PC-9 (cell line): ENCODE measurements around the gene DLGAP4. TPM values are rescaled to one million over a fixed set of nuclear protein-coding genes. Genes with fewer than 3 reads are reported as not detected.
A peak's percentile ranks its signal among the peaks of the same experiment; 100 is the strongest.

Experiments
- BruUV-seq: library from RNA; stranded (reverse); fragments of 400-500 nt; replicated peaks from 2 replicates; lab custom pipeline; 2021; lab: Mats Ljungman, UMichigan
- CTCF ChIA-PET: fragments of 300-600 bp; sonication (Branson Sonifier 250); formaldehyde crosslinking; loops from one replicate; lab custom pipeline; 2022; ENCODE audit warnings: antibody characterized with exemption; lab: Charles Lee
- POLR2A ChIA-PET: fragments of 300-600 bp; sonication (Branson Sonifier 250); formaldehyde crosslinking; loops from one replicate; lab custom pipeline; 2022; ENCODE audit warnings: antibody characterized with exemption; ENCODE audit not compliant: unreplicated experiment; lab: Charles Lee
- DNase-seq, 2 experiments: peaks; one replicate each; pipeline versions ENCODE4 v3.0.0 to v3.0.0-alpha.2; 2015 to 2022; ENCODE audit warnings: mixed read lengths in 1 of 2
- H2AFZ ChIP-seq: fragments of 200-600 bp; sonication (generic); 2 replicates; pipeline ENCODE4 v1.8.1; 2017; ENCODE audit warnings: antibody characterized with exemption
- H3F3A ChIP-seq: fragments of 200-600 bp; sonication (generic); 2 replicates; pipeline ENCODE4 v1.8.1; 2017; ENCODE audit warnings: antibody characterized with exemption, mild to moderate bottlenecking, low read depth; ENCODE audit not compliant: insufficient read depth
- H3K27ac ChIP-seq: fragments of 200-600 bp; sonication (generic); 2 replicates; pipeline ENCODE4 v1.6.1; 2016; ENCODE audit warnings: mixed run types
- H3K27me3 ChIP-seq: fragments of 200-600 bp; sonication (generic); 2 replicates; pipeline ENCODE4 v1.6.1; 2016; ENCODE audit warnings: low read depth, mixed run types; ENCODE audit not compliant: insufficient read depth
- H3K36me3 ChIP-seq: fragments of 200-600 bp; sonication (generic); 2 replicates; pipeline ENCODE4 v1.6.1; 2016; ENCODE audit warnings: low read depth, mixed run types
- H3K4me1 ChIP-seq: fragments of 200-600 bp; sonication (generic); replicated peaks from 2 replicates; pipeline ENCODE4 v1.6.1; 2016; ENCODE audit warnings: mixed run types; ENCODE audit not compliant: insufficient read depth
- H3K4me2 ChIP-seq: fragments of 200-600 bp; sonication (generic); 2 replicates; pipeline ENCODE4 v1.6.1; 2017; ENCODE audit warnings: mixed run types
- H3K4me3 ChIP-seq: fragments of 200-600 bp; sonication (generic); 2 replicates; pipeline ENCODE4 v1.6.1; 2016; ENCODE audit warnings: mixed run types
- H3K79me2 ChIP-seq: fragments of 200-600 bp; sonication (generic); 2 replicates; pipeline ENCODE4 v1.6.1; 2017; ENCODE audit warnings: low read depth, mixed run types
- H3K9me2 ChIP-seq: fragments of 200-600 bp; sonication (generic); 2 replicates; pipeline ENCODE4 v1.8.1; 2017; ENCODE audit warnings: mild to moderate bottlenecking; ENCODE audit not compliant: insufficient read depth
- H3K9me3 ChIP-seq: fragments of 200-600 bp; sonication (generic); 2 replicates; pipeline ENCODE4 v1.8.1; 2016; ENCODE audit warnings: low read depth; ENCODE audit not compliant: insufficient read depth
- H4K20me1 ChIP-seq: fragments of 200-600 bp; sonication (generic); 2 replicates; pipeline ENCODE4 v1.8.1; 2017; ENCODE audit not compliant: insufficient read depth
- EZH2 ChIP-seq: fragments of 200-600 bp; sonication (generic); IDR thresholded peaks from 2 replicates; pipeline ENCODE4 v1.8.0; 2017; ENCODE audit warnings: antibody characterized with exemption, low read depth
- intact Hi-C: fragments of 100-400 bp; cut with micrococcal nuclease; formaldehyde crosslinking; loops from one replicate; pipeline ENCODE4 v1.10.0; 2022; ENCODE audit not compliant: unreplicated experiment
- total RNA-seq: library from RNA; stranded (reverse); gene quantifications from 2 replicates; pipeline ENCODE4 v1.2.3, GENCODE V29; 2021
- TF ChIP-seq, protein P1 (sequence below): fragments of 200-600 bp; sonication (generic); conservative IDR thresholded peaks from 2 replicates; pipeline ENCODE4 v1.6.1; 2017; ENCODE audit warnings: mixed run types, antibody characterized with exemption, mild to moderate bottlenecking, moderate library complexity

Gene DLGAP4
- total RNA-seq, 1 experiment from 2014 or later = 62.6 TPM

DNA sequence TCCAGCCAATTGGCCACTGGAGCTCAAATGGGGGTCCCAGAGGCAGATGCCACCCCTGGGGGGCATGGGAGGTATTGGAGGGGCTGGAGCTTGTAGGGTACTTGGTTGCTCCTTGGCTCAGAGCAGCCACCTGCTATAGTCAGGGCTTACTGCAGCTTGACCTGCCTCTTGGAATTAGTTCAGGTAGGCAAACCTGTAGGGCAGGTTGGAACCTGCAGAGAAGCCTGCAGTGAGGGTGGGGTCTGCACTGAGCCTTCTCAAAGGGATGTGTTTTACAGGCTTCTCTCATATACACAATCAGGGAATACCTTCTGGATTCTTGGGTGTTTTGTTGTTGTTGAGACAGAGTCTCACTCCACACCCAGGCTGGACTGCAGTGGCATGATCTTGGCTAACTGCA, 141.0 kb downstream of the DLGAP4 start:
- ChIA-PET POLR2A (interaction anchor here (0.6 kb wide), 2 partner anchors 25 to 144 kb away, joined by 3 to 10 read pairs; no protein-coding TSS in a partner anchor), CTCF (interaction anchor here (0.6 kb wide), 1 partner anchor 145 kb away, joined by 4 read pairs; no protein-coding TSS in a partner anchor)
- no peaks in the 10 kb centered on the region for H4K20me1 ChIP-seq
- BruUV-seq = no TSS peak
- peaks cover 4% of the 10 kb centered on the region; the same call in 1 of the 2 replicates for H3F3A ChIP-seq
- intact Hi-C loops = no loop called here
- H2AFZ ChIP-seq = no peak overlapping the region
- DNase-seq = peak; percentile 79 to 80
- no peaks in the 10 kb centered on the region for H3K9me2 ChIP-seq
- no peak overlapping the region for H3K4me3 ChIP-seq
- H3K36me3 ChIP-seq = no peaks in the 10 kb centered on the region
- H3K27me3 ChIP-seq = no peaks in the 10 kb centered on the region
- H3K4me1 ChIP-seq = peaks cover 12% of the 10 kb centered on the region
- H3K4me2 ChIP-seq = peak overlapping the region; percentile 18
- H3K79me2 ChIP-seq = no peaks in the 10 kb centered on the region
- H3K27ac ChIP-seq = no peak overlapping the region
- no peaks in the 10 kb centered on the region for H3K9me3 ChIP-seq
- TF ChIP-seq, protein P1, sequence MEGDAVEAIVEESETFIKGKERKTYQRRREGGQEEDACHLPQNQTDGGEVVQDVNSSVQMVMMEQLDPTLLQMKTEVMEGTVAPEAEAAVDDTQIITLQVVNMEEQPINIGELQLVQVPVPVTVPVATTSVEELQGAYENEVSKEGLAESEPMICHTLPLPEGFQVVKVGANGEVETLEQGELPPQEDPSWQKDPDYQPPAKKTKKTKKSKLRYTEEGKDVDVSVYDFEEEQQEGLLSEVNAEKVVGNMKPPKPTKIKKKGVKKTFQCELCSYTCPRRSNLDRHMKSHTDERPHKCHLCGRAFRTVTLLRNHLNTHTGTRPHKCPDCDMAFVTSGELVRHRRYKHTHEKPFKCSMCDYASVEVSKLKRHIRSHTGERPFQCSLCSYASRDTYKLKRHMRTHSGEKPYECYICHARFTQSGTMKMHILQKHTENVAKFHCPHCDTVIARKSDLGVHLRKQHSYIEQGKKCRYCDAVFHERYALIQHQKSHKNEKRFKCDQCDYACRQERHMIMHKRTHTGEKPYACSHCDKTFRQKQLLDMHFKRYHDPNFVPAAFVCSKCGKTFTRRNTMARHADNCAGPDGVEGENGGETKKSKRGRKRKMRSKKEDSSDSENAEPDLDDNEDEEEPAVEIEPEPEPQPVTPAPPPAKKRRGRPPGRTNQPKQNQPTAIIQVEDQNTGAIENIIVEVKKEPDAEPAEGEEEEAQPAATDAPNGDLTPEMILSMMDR = no peak
- no peak for TF ChIP-seq EZH2

GRCh38 chr20:36449663-36450062, 143.5 kb downstream of the DLGAP4 start:
- CTCF ChIA-PET = no interaction called here
- Histone ChIP-seq H3F3A (peaks cover 4% of the 10 kb centered on the region; the same call in 1 of the 2 replicates), H3K4me1 (peaks cover 16% of the 10 kb centered on the region), H3K36me3 (no peaks in the 10 kb centered on the region), H3K4me3 (no peak overlapping the region), H3K27me3 (no peaks in the 10 kb centered on the region), H4K20me1 (no peaks in the 10 kb centered on the region), H3K9me3 (no peaks in the 10 kb centered on the region), H2AFZ (no peak overlapping the region), H3K27ac (no peak overlapping the region), H3K79me2 (no peaks in the 10 kb centered on the region), H3K9me2 (no peaks in the 10 kb centered on the region), H3K4me2 (no peak overlapping the region)
- no TSS peak for BruUV-seq
- POLR2A ChIA-PET = no interaction called here
- TF ChIP-seq EZH2 = no peak
- TF ChIP-seq, protein P1 = no peak
- no peak for DNase-seq
- intact Hi-C loops = no loop called here

- no peak for TF ChIP-seq EZH2
- TF ChIP-seq, protein P1 = no peak
- no peaks in the 10 kb centered on the region for H3F3A ChIP-seq
- no peak overlapping the region for H2AFZ ChIP-seq
- BruUV-seq = no TSS peak
- DNase-seq = no peak
- 0 out of 2 replicates have a peak overlapping the region, but pooled peaks have one; percentile 8 for H3K4me2 ChIP-seq
- ChIA-PET POLR2A (interaction anchor here (0.5 to 0.6 kb wide), 2 partner anchors 17 to 27 kb away, joined by 4 to 14 read pairs; no protein-coding TSS in a partner anchor), CTCF (interaction anchor here (0.6 to 0.9 kb wide), 2 partner anchors 15 to 433 kb away, joined by 3 to 13 read pairs; no protein-coding TSS in a partner anchor)
- H3K27me3 ChIP-seq = no peaks in the 10 kb centered on the region
- peaks cover 7% of the 10 kb centered on the region for H3K4me1 ChIP-seq
- no peaks in the 10 kb centered on the region for H3K9me2 ChIP-seq
- H3K4me3 ChIP-seq = no peak overlapping the region
- no peaks in the 10 kb centered on the region for H3K79me2 ChIP-seq
- no peaks in the 10 kb centered on the region for H3K9me3 ChIP-seq
- H4K20me1 ChIP-seq = no peaks in the 10 kb centered on the region
- H3K36me3 ChIP-seq = no peaks in the 10 kb centered on the region
- intact Hi-C loops = no loop called here
- H3K27ac ChIP-seq = no peak overlapping the region
These were observed 148.2 kb downstream of the DLGAP4 start for GRCh38 chr20:36454332-36454697.
